Measurements from ENCODE around the gene PDZD2. TPM values are rescaled to one million over a fixed set of nuclear protein-coding genes. Genes with fewer than 3 reads are reported as not detected.

PDZD2 gene
- total RNA-seq, 3 donors from 2014 or later (not counting 1 experiment from before 2014, with no cell fraction given), result 0.50 to 1.3 (median 0.66) TPM

DNA sequence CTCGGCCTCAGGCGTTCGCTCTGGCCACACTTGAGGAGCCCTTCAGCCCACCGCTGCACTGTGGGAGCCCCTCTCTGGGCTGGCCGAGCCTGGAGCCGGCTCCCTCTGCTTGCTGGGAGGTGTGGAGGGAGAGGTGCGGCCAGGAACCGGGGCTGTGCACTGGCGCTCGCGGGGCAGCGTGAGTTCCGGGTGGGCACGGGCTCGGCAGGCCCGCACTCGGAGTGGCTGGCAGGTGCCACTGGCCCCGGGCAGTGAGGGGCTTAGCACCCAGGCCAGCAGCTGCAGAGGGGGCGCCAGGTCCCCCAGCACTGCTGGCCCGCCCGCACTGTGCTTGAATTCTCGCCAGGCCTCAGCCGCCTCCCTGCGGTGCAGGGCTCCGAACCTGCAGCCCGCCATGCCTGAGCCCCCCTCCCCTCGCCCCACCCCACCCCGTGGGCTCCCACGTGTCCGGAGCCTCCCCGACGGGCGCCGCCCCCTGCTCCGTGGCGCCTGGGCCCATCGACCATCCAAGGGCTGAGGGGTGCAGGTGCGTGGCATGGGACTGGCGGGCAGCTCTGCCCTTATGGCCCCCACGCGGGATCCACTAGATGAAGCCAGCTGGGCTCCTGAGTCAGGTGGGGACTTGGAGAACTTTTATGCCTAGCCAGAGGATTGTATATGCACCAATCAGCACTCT is 138.2 kb downstream of the PDZD2 start:
- 94% methylated on average over 41 of the region's 41 CpGs for WGBS (ENCODE audit: insufficient coverage)
- peaks cover 11 to 13% of the 10 kb centered on the region in 2 donors for H3K4me1 Mint-ChIP-seq
- no peaks in the 10 kb centered on the region for H3K36me3 Mint-ChIP-seq
- ATAC-seq, result no peak
- H3K4me3 Mint-ChIP-seq, result no peak overlapping the region
- H3K9me3 Mint-ChIP-seq, result no peaks in the 10 kb centered on the region
- no peaks in the 10 kb centered on the region for H3K27me3 ChIP-seq (ENCODE audit: control insufficient read depth, insufficient read depth, low read length)
- DNase-seq, result no peak
- H3K27ac Mint-ChIP-seq, result no peak overlapping the region
- H3K4me1 ChIP-seq (ENCODE audit: control insufficient read depth, insufficient read depth, low read length), result no peaks in the 10 kb centered on the region
- TF ChIP-seq CTCF (IDR thresholded peaks at IDR 0.05), result no peak
- H3K9me3 ChIP-seq (ENCODE audit: control insufficient read depth, insufficient read depth, low read length), result no peaks in the 10 kb centered on the region
- no peaks in the 10 kb centered on the region for H3K36me3 ChIP-seq (ENCODE audit: control insufficient read depth, insufficient read depth, low read length)
- H3K4me3 ChIP-seq (ENCODE audit: low read length), result no peak overlapping the region
- H3K27me3 Mint-ChIP-seq (ENCODE audit: low read depth in 2 of 2), result no peaks in the 10 kb centered on the region
- H3K27ac ChIP-seq (ENCODE audit: low read length), result no peak overlapping the region
- intact Hi-C loops (cut with micrococcal nuclease), result no loop called here

GRCh38 chr5:31781772-31782171 is 142.8 kb downstream of the PDZD2 start:
- 74% methylated on average over 5 of the region's 5 CpGs for WGBS (ENCODE audit: insufficient coverage)
- H3K36me3 Mint-ChIP-seq, result no peaks in the 10 kb centered on the region
- DNase-seq, result no peak
- H3K9me3 ChIP-seq (ENCODE audit: control insufficient read depth, insufficient read depth, low read length), result no peaks in the 10 kb centered on the region
- no peaks in the 10 kb centered on the region for H3K27me3 ChIP-seq (ENCODE audit: control insufficient read depth, insufficient read depth, low read length)
- TF ChIP-seq CTCF (IDR thresholded peaks at IDR 0.05), result no peak
- H3K27ac ChIP-seq (ENCODE audit: low read length), result no peak overlapping the region
- H3K27ac Mint-ChIP-seq, result no peak overlapping the region
- no peaks in the 10 kb centered on the region for H3K36me3 ChIP-seq (ENCODE audit: control insufficient read depth, insufficient read depth, low read length)
- H3K27me3 Mint-ChIP-seq (ENCODE audit: low read depth in 2 of 2), result no peaks in the 10 kb centered on the region
- intact Hi-C loops (cut with micrococcal nuclease), result no loop called here
- no peak overlapping the region for H3K4me3 Mint-ChIP-seq
- ATAC-seq, result no peak
- H3K4me1 ChIP-seq (ENCODE audit: control insufficient read depth, insufficient read depth, low read length), result no peaks in the 10 kb centered on the region
- no peaks in the 10 kb centered on the region for H3K9me3 Mint-ChIP-seq
- H3K4me3 ChIP-seq (ENCODE audit: low read length), result no peak overlapping the region
- H3K4me1 Mint-ChIP-seq, result peaks cover 11 to 13% of the 10 kb centered on the region in 2 donors

- H3K27me3 Mint-ChIP-seq (ENCODE audit: low read depth in 2 of 2), result no peaks in the 10 kb centered on the region
- intact Hi-C loops (cut with micrococcal nuclease), result no loop called here
These were observed 144.2 kb downstream of the PDZD2 start for GRCh38 chr5:31783086-31783645.

More at GRCh38 chr5:31783086-31783645, 144.2 kb downstream of the PDZD2 start:
- no peaks in the 10 kb centered on the region for H3K36me3 Mint-ChIP-seq
- DNase-seq (no peak), ATAC-seq (no peak)
- H3K4me1 Mint-ChIP-seq, result peaks cover 11 to 13% of the 10 kb centered on the region in 2 donors
- H3K9me3 Mint-ChIP-seq, result no peaks in the 10 kb centered on the region
- no peak overlapping the region for H3K4me3 Mint-ChIP-seq
- Histone ChIP-seq H3K27me3 (ENCODE audit: control insufficient read depth, insufficient read depth, low read length) (no peaks in the 10 kb centered on the region), H3K4me3 (ENCODE audit: low read length) (no peak overlapping the region), H3K36me3 (ENCODE audit: control insufficient read depth, insufficient read depth, low read length) (no peaks in the 10 kb centered on the region), H3K27ac (ENCODE audit: low read length) (no peak overlapping the region), H3K4me1 (ENCODE audit: control insufficient read depth, insufficient read depth, low read length) (no peaks in the 10 kb centered on the region), H3K9me3 (ENCODE audit: control insufficient read depth, insufficient read depth, low read length) (no peaks in the 10 kb centered on the region)
- 96% methylated on average over 10 of the region's 10 CpGs for WGBS (ENCODE audit: insufficient coverage)
- H3K27ac Mint-ChIP-seq, result no peak overlapping the region
- no peak for TF ChIP-seq CTCF (IDR thresholded peaks at IDR 0.05)

Measured in natural killer cell (primary cell).